Gastrocnemius medialis (tissue), 4 donors: ENCODE results near the gene SENP2.

Experiments
- CTCF ChIP-seq, 5 experiments: fragments of 450-650 bp in 3 of 5; fragments of 200-600 bp in 2 of 5; sonication (generic) in 2 of 5; IDR thresholded peaks in 4 of 5; conservative IDR thresholded peaks in 1 of 5; 1 replicate in 4 of 5; 2 replicates in 1 of 5; pipeline ENCODE4 v1.5.1; 2016 to 2019; ENCODE audit warnings: antibody characterized with exemption in 5 of 5, mild to moderate bottlenecking in 3 of 5, moderate library complexity in 3 of 5
- POLR2A ChIP-seq, 2 donors: fragments of 450-650 bp; IDR thresholded peaks; one replicate each; pipeline ENCODE4 v1.6.1; 2017; ENCODE audit warnings: antibody characterized with exemption in 2 of 2, mild to moderate bottlenecking in 2 of 2, moderate library complexity in 2 of 2

- TF ChIP-seq CTCF (IDR thresholded peaks at IDR 0.05 in 4 of 5, conservative IDR thresholded peaks at IDR 0.05 in 1 of 5) = no peak
- no peak for TF ChIP-seq POLR2A (IDR thresholded peaks at IDR 0.05)
These were observed 1.4 kb upstream of the SENP2 start for GRCh38 chr3:185584686-185585085.
